Esophagus (tissue), 2 donors: ENCODE data around the gene EPHX1. TPM values are rescaled to one million over a fixed set of nuclear protein-coding genes. Genes with fewer than 3 reads are reported as not detected.
"Not testable (repeated sequence)": the region's sequence is repeated elsewhere in the genome, so short reads cannot be mapped to it uniquely, and the experiment has no call there.

Experiments
- H3K27ac ChIP-seq, 2 donors: one replicate each; pipeline ENCODE4 v1.5.1; 2013; ENCODE audit warnings: low read depth in 2 of 2, mild to moderate bottlenecking in 2 of 2, inconsistent platforms in 1 of 2, low read length in 1 of 2, moderate library complexity in 1 of 2
- H3K27me3 ChIP-seq, 2 donors: one replicate each; pipeline ENCODE4 v1.6.1; 2013; ENCODE audit warnings: low read length in 2 of 2, control low read depth in 1 of 2, mild to moderate bottlenecking in 1 of 2; ENCODE audit not compliant: insufficient read depth in 2 of 2, control insufficient read depth in 1 of 2
- H3K36me3 ChIP-seq, 2 donors: one replicate each; pipeline ENCODE4 v1.6.1; 2013; ENCODE audit warnings: low read length in 1 of 2; ENCODE audit not compliant: control insufficient read depth in 2 of 2, insufficient read depth in 2 of 2
- H3K4me1 ChIP-seq, 2 donors: one replicate each; pipeline ENCODE4 v1.6.1; 2013; ENCODE audit warnings: low read length in 1 of 2; ENCODE audit not compliant: control insufficient read depth in 2 of 2, insufficient read depth in 2 of 2
- H3K4me3 ChIP-seq, 2 donors: one replicate each; pipeline ENCODE4 v1.5.1; 2013; ENCODE audit warnings: low read length in 2 of 2, mild to moderate bottlenecking in 2 of 2, low read depth in 1 of 2, moderate library complexity in 1 of 2
- H3K9me3 ChIP-seq, 2 donors: one replicate each; pipeline ENCODE4 v1.6.1; 2013; ENCODE audit warnings: mild to moderate bottlenecking in 2 of 2, low read depth in 1 of 2, low read length in 1 of 2, moderate library complexity in 1 of 2; ENCODE audit not compliant: control insufficient read depth in 2 of 2, insufficient read depth in 1 of 2
- WGBS, 2 donors: extraction: QIAGEN DNeasy Blood & Tissue Kit; methylation state at CpG; one replicate each; pipeline ENCODE4 v1.1.7; 2013; 5-methylcytosine and 5-hydroxymethylcytosine counted together
- polyA plus RNA-seq, 2 donors: library from polyadenylated mRNA; stranded (reverse); fragments of 200-250 nt; gene quantifications; one replicate each; pipeline ENCODE4 v1.2.3, GENCODE V29; 2013
- donor health status: healthy with polysubstance abuse.
- donor health status: Bipolar disorder and iron deficiency.

The EPHX1 gene
- polyA plus RNA-seq, 2 donors = 62.5 to 90.7 TPM

GRCh38 chr1:225881959-225882693, 72.2 kb downstream of the EPHX1 start, which contains the start of gene TMEM63A:
Gene TMEM63A, minus strand, starts transcription at chr1:225882380. Its CDS starts 4,800 bp downstream, at chr1:225877580.
- Histone ChIP-seq H3K4me1 (peaks cover 9 to 23% of the 10 kb centered on the region in 2 donors), H3K9me3 (no peaks in the 10 kb centered on the region), H3K27ac (peak within 1 kb of the TSS; percentile 82 to 88), H3K36me3 (peaks cover 0 to 5% of the 10 kb centered on the region in 2 donors), H3K27me3 (no peaks in the 10 kb centered on the region), H3K4me3 (peak within 1 kb of the TSS; percentile 90 to 98)
- 0 to 1% methylated on average over 55 to 64 of the region's 64 CpGs for WGBS, 2 donors

- Histone ChIP-seq H3K36me3 (peaks cover 0 to 2% of the 10 kb centered on the region in 2 donors), H3K9me3 (no peaks in the 10 kb centered on the region), H3K27me3 (no peaks in the 10 kb centered on the region), H3K4me3 (peak overlapping the region; percentile 90 to 98), H3K4me1 (peaks cover 9 to 21% of the 10 kb centered on the region in 2 donors), H3K27ac (peak overlapping the region; percentile 82 to 88)
- WGBS, 2 donors = 5% methylated on average over 54 to 63 of the region's 63 CpGs
Observed at GRCh38 chr1:225882694-225883615, 73.0 kb downstream of the EPHX1 start.

GRCh38 chr1:225883616-225884265, 73.8 kb downstream of the EPHX1 start:
- WGBS, 2 donors = 80 to 88% methylated on average over 10 of the region's 11 CpGs
- no peaks in the 10 kb centered on the region for H3K9me3 ChIP-seq
- peaks cover 6 to 19% of the 10 kb centered on the region in 2 donors for H3K4me1 ChIP-seq
- no peak overlapping the region for H3K27ac ChIP-seq
- no peaks in the 10 kb centered on the region for H3K27me3 ChIP-seq
- H3K36me3 ChIP-seq = peaks cover 0 to 2% of the 10 kb centered on the region in 2 donors
- H3K4me3 ChIP-seq = no peak overlapping the region

- WGBS, 2 donors = 93% methylated on average over 6 of the region's 6 CpGs
- Histone ChIP-seq H3K4me3 (no peak overlapping the region), H3K4me1 (peaks cover 3 to 7% of the 10 kb centered on the region in 2 donors)
Observed at GRCh38 chr1:225885336-225885735, 75.4 kb downstream of the EPHX1 start.

GRCh38 chr1:225886159-225887029, 76.5 kb downstream of the EPHX1 start:
- Histone ChIP-seq H3K27me3 (no peaks in the 10 kb centered on the region), H3K36me3 (no peaks in the 10 kb centered on the region), H3K9me3 (no peaks in the 10 kb centered on the region), H3K4me1 (peaks cover 0 to under 1% of the 10 kb centered on the region in 2 donors), H3K27ac (no peak overlapping the region), H3K4me3 (no peak overlapping the region)
- WGBS, 2 donors = 91 to 93% methylated on average over 19 of the region's 19 CpGs

More at GRCh38 chr1:225885336-225885735, 75.4 kb downstream of the EPHX1 start:
- no peaks in the 10 kb centered on the region for H3K9me3 ChIP-seq
- H3K27me3 ChIP-seq = no peaks in the 10 kb centered on the region
- no peaks in the 10 kb centered on the region for H3K36me3 ChIP-seq
- H3K27ac ChIP-seq = no peak overlapping the region

- Histone ChIP-seq H3K27ac (no peak overlapping the region), H3K27me3 (no peaks in the 10 kb centered on the region), H3K4me1 (no peaks in the 10 kb centered on the region), H3K9me3 (no peaks in the 10 kb centered on the region), H3K36me3 (no peaks in the 10 kb centered on the region), H3K4me3 (no peak overlapping the region)
- 94 to 95% methylated on average over 6 to 7 of the region's 7 CpGs for WGBS, 2 donors
Observed at GRCh38 chr1:225887030-225887314, 77.0 kb downstream of the EPHX1 start.

- H3K4me1 ChIP-seq = not testable (repeated sequence)
- WGBS, 2 donors = 37 to 38% methylated on average over 17 to 51 of the region's 56 CpGs
Observed at GRCh38 chr1:225887554-225888288, 77.8 kb downstream of the EPHX1 start.

GRCh38 chr1:225888289-225888897, 78.5 kb downstream of the EPHX1 start:
- no peak overlapping the region for H3K27ac ChIP-seq
- no peaks in the 10 kb centered on the region for H3K27me3 ChIP-seq
- H3K9me3 ChIP-seq = no peaks in the 10 kb centered on the region
- H3K4me1 ChIP-seq = no peaks in the 10 kb centered on the region
- H3K36me3 ChIP-seq = no peaks in the 10 kb centered on the region
- no peak overlapping the region for H3K4me3 ChIP-seq
- WGBS, 2 donors = 89 to 93% methylated on average over 18 of the region's 18 CpGs

More at GRCh38 chr1:225887554-225888288, 77.8 kb downstream of the EPHX1 start:
- not testable (repeated sequence) for H3K4me3 ChIP-seq, H3K27me3 ChIP-seq, H3K27ac ChIP-seq, H3K9me3 ChIP-seq, H3K36me3 ChIP-seq
